Stimulated activated CD8-positive, alpha-beta memory T cell treated with anti-CD3 and anti-CD28 coated beads, Interleukin-4, amount 100 ng/mL, for 4 hours (primary cell): Measurements from ENCODE around the gene RFNG.

Experiments
- DNase-seq, 2 donors: peaks; one replicate each; pipeline ENCODE4 v3.0.0-alpha.2; 2020; ENCODE audit warnings: low read depth in 2 of 2, low spot score in 1 of 2

Gene RFNG, protein sequence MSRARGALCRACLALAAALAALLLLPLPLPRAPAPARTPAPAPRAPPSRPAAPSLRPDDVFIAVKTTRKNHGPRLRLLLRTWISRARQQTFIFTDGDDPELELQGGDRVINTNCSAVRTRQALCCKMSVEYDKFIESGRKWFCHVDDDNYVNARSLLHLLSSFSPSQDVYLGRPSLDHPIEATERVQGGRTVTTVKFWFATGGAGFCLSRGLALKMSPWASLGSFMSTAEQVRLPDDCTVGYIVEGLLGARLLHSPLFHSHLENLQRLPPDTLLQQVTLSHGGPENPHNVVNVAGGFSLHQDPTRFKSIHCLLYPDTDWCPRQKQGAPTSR

DNA sequence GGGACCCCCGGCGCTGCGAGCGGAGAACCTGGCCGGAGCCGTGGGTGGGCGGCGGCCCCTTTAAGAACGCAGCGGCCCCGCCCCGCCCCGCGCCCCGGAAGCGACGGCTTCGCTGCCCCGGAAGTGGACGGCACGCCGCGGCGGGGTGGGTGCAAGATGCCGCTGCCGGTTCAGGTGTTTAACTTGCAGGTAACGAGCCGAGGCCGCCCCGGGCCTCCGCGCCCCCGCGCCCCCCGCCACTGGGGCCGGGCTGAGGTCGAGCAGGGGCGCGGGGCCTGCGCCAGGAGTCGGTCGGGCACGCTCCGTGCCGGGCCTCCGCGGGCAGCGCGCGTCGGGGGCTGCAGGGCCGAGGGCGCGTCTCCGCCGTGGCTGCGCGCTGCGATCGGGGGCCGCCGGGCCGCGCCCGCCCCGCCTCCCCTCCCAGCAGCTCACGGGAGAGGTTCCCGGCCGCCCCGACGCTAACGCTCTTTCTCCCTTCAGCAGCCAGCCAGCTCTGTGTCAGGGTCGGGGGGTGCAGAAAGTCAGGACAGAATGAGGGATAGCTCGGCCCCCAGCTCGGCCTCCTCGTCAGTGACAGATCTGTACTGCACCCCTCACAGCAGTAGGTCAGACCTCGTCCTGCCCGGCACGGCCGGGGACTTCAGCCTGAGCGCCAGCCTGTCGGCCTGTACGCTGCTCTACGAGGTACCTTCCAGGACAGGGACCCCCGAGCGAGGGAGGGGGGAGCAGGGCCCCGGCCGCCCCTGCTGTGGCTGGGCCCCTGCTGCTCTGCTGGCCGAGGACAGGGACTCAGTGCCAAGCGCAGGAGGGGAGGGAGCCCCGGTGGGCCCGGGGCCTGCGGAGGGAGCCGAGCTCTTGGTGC, at the start of gene RFNG, which contains the start of gene GPS1:
RFNG (minus strand) TSS at position 36 of the 862 bp plus-strand sequence. CDS start 45 bp downstream, outside the sequence.
GPS1 (plus strand) TSS at position 123 of the 862 bp plus-strand sequence; CDS start at position 157, 34 bp downstream.
- DNase-seq, result peak; percentile 60 to 61

DNA sequence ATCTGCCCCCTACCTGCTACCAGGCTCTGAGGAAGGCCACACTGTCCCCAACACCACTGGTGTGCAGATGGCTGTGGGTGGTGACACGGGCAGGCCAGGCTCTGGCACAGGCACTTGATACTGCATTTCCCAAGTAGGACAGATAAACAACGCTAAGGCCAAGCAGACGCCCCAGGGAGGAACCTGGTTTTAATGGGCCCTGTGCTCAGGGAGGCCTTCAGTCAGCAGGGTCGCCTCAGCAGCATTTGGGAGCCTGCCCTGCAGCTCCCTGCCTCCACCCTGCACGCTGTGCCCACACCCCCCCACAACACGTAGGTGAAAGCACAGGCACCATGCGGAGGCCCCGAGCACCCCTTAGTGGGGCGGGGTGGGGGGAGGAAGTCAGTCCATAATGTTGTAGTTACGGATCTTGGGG, 49.7 kb upstream of the RFNG start:
- DNase-seq, result no peak

DNA sequence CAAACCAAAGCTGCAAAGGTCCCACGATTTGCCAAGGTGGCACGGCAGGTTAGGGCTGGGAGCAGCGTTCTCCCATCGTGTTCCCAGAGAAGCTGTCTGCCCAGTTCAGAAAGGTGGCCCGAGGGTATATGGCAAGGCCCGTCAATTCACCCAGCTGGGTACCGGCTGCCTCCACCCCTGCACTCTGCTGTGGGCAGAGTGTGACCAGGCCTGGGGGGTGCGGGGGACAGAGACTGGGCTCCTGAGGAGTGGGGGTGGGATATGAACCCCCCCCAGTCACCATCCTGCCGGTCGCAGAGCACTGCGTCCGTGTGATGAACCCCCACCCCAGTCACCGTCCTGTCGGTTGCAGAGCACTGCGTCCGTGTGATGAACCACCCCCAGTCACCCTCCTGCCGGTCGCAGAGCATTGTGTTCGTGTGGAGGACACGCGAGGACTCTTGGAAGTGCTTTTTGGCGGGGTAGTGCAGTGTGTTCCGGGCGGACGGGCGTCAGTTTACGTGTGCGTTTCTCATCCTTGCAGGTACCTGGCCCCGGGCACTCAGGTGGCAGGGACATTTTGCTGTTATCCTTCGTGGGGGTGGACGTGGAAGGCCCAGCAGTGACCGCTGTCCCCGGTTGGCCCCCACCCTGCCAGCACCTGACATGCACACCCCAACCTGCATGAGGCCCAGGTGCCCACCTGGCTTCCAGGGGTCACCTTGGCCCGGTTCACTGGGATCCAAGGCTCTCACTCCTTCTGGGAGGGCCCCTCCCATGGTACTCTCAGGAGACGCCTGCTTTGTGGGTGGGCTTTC, 49.1 kb upstream of the RFNG start:
- DNase-seq, result no peak

DNA sequence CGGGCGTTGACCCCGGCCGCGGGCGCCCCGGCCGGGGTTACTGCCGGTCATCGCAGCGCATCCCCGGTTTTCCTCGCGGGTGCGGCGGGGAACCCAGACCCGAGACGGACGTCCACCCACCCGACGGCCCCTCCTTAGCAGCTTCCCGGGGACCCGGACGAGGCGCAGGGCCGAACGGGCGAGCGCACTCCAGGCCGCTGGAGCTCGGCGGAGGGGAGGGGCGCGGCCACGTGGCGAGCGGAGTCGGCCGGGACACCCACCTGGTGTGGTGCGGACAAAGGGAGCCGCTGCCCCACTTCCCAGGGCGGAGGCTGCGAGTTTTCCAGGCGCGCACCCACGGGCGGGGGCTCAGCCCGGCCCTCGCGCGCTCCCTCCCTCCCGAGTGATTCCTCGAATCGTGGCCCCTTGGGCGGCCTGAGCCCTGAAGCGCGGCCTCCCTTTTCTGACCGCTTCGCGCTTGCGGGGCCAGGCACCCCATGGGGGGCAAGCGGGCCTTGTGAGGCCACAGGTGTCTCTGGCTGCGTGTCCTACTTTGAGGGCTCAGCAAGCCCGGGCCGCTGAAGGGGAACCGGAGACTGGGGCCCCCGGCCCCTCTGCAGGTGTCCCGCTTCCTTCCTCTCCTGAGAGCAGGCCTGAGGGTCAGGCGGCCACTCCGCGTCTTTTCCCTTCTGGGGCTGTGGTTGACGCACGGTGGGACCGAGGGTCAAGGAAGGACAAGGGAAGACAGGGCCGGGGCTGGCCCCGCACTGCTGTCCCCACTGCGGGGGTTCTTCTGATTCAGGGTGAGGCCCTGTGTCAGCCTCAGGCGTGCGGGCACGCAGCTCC, 47.5 kb upstream of the RFNG start:
- no peak for DNase-seq

DNA sequence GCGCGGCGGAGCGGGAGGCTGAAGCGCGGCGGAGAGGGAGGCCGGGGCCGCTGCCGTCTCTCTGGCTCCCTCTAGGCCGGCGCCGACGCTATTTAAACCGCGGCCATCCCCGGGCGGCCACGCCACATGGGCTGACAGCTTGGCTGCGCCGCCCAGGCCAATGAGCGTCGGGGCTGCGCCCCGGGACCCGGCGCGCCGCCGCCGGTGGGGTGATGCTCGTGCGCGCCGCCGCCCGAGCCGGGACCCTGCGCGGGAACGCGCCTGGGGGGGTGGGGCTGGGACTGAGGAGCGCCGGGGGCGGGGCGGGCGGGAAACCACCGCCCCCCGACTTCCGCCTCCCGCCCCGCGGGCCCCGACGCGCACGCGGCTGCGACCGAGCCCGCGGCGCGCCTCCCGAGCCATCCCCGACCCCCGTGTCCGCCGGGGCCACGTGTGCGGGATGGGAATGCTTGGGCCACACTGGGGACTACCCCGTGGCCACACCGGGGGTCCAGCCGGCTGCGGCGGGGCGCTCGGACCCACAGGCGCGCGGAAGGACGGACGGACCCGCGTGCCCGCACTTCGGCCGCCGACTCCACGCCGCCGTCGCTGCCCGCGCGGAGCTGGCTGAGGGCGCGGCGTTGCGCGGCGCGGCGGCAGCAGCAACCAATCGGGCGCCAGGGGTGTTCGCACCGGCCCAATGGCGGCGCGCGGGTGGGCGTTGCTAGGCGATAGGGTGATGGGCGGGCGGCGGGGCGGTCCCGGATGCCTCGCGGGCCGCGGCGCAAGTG, 46.7 kb upstream of the RFNG start, which contains the start of gene FASN:
FASN (minus strand) TSS at position 68 of the 770 bp plus-strand sequence. CDS start 1,791 bp downstream, outside the sequence.
- DNase-seq, result peak; percentile 80 to 85

DNA sequence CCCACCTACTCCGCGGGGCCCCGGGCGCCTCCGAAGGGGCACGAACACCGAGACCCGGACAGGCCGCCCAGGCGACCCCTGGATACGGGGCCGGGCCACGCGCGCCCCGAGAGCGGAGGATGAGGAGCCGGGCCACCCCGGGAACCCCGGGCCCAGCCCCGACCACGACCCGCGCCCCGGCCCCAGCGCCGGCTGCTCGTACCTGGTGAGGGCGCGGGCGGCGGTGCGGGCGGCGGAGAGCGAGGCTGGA, 46.2 kb upstream of the RFNG start:
- DNase-seq, result peak in 1 of 2 donors; percentile 34

DNA sequence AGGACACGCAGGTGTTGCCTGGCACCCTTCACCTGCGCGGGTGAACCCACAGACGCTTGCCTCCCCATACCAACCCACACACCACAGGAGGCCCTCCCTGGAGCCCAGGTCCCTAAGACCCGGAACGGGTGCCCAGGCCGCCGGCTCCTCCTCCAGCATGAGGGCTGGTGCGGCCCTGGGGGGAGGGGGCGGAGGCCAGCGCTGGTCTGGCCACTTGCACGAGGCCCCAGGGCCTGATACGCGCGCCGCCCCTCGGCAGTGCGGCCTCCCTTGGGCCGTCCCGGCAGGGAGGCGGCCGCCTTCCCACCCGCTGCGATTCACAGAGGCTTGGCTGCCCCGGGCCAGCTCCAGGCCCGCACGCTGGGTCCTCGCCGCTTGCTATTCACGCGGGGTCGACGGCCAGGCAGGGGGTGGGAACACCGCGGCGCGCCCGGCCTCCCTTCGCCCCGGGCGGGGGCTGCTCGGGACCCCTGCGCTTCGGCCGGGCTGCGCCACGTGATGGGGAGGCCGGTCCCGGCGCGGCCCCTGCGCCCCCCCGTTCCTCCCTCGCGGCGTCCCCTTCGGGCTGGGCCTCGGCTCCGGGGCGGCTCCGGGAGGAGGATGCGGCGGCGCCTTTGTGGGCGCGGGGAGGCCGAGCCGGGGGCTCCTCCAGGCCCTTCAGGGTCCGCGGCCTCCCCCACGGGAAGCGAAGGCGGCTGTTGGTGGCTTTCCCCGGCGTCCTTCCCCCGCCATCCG, 45.7 kb upstream of the RFNG start:
- DNase-seq, result no peak

DNA sequence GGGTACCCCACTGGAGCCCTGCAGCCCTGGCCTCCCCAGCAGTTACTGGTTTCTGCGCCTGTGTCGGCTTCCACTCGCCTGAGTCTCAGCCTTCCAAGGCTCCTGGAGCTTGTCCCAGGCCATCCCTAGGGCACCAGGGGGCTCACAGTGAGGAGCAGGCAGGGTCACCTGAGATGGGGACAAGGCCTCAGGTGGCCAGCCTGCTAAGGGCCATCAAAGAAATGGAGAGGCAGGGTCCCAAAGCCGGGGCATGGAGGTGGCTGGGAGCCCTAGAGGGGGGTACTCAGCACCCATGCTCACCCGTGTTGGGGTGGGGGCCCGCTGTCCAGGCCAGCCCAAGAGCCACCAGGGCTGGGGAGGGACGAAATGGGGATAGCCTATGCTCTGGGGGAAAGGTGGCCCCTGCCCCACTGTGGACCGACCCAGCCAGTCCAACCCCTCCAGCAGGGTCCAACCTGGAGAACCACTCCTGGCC, 45.1 kb upstream of the RFNG start:
- no peak for DNase-seq

DNA sequence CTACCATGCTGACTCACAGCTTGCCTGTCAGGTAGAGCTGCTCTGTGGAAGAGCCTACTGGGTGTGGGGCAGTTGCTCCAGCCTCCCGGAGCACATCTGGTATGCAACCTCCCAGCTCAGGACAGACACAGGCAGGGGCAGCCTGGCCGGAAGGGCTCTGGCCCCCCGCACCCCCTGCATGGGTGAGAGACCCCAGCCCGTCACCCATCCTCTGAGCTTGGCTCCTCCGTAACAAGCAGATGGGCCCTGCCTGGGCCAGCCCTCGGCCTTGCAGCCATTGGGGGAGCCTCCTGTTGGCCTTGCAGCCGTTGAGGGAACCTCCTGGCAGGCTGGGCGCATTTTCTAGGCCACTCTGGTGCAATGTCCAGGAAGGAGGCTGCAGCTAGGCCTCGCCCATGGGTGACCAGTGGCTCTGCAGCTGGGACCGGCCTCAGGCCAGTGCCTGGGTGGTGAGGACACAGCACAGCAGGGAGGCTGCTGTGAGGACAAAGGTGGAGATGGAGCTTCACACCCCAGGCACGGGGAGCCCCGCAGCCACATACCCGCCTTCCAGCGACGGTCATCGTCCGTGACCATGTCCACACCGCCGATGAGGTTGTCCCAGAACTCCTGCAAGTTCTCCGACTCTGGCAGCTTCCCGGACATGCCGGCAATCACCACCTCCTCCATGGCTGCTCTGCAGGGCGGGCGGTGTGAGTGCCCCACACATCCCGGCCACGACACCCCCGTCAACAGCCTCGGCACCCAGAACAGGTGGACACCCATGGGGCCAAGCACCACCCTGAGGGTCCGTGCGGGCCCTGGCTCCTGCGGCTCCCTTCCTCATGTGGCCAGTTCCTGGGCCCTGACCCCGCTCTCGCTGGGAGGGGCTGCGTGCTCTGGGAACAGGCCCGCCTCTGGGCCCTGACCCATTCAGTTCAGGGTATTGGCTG, 44.4 kb upstream of the RFNG start:
- DNase-seq, result no peak

DNA sequence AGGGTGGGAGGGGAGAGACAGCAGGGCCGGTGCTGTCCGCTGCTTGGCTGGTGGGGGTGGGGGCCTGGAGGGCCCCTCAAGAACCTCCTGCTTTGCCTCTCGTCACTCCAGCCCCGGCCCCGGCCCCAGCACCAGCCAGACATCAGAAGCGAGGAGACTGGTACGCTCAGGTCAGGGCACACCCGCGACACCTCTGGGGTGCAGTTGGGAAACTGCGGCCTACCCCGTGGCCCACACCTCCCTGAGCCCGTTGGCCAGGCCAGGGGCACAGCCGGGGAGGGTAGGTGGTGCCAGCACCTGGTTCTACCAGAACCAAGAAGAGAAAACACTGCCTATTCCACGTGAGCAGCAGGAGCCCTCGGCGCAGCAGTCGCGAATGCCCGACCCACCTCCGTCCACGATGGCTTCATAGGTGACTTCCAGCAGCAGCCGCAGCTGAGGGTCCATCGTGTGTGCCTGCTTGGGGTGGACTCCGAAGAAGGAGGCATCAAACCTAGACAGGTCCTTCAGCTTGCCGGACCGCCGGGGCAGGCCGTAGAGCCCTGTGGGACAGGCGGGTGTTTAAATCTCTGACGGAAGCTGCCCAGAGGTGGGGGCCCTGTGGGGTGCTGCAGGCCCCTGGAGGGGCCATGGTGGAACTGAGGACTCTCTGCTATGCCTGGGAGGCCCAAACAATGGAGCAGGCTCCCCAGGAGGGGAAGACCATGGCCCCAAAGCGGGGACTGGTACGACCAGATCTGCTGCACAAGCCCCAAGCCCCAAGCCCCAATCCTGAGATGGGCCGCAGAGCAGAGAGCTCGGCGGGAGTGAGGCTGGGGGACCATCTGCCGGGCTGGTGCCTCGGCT, 43.5 kb upstream of the RFNG start:
- no peak for DNase-seq

DNA sequence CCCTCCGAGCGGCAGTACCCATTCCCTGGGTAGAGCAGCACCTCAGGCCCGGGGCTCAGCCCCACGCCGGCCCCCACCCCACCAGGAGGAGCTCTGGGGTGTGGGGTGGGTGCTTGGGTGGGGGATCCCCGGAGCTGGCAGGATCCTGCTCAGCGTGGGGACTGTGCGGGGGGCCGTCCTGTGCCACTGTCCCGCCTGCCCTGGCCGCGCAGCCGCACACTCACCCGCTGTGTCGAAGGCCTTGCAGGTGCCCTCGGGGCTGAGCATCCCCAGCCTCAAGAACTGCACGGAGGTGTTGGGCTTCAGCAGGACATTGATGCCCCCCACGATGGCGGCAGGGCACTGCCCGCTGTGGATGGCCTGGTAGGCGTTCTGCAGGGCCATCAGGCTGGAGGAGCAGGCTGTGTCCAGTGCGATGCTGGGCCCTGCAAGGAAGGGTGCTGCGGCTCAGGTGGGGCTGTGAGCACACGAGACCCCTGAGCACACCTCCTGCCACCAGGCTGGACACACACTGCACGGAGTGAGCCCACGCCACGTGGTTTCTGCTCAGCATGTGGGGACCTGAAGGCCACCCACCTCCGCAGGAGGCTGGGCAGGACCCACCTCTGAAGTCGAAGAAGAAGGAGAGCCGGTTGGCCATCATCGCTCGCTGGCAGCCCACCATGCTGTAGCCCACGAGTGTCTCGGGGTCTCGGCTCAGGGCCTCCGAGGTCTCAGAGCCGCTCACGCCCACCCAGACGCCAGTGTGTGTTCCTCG, 41.6 kb upstream of the RFNG start:
- DNase-seq, result no peak

DNA sequence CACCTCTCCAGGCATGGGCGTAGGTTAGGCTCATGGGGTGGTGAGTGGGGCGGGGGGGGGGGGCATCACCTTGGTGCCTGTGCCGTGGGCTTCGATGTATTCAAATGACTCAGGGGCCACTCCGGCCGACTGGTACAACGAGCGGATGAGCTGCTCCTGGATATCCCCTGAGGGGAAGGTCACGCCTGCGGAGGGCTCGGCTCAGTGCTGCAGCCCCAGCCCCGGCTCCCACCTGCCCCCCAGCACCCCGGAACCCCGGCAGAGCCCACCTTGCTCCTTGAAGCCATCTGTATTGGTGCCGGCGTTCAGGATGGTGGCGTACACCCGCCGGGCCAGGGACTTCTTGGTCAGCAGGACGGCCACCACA, 41.0 kb upstream of the RFNG start:
- no peak for DNase-seq

DNA sequence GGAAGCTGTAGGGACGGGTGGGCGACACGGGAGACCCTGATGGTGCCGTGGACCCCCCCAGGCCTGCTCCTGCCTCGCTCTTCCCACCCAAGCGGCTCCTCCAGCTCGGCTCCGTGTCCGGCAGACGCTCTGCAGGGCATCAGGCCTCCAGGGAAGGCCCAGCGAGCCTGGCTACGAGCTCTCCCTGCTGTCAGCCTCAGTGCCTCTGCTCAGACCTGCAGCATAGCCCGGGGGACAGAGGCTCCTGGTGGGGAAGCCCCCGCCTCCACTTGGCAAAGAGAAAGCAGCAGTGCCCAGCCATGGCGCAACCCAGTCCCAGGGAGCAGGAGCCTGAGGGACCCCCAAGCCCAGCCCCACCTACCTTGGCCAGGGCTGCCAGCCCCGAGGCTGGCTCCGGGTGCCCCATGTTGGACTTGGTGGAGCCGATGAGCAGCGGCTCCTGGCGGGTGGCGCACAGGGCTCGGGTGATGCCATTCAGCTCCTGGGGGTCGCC, 40.5 kb upstream of the RFNG start:
- DNase-seq, result no peak

DNA sequence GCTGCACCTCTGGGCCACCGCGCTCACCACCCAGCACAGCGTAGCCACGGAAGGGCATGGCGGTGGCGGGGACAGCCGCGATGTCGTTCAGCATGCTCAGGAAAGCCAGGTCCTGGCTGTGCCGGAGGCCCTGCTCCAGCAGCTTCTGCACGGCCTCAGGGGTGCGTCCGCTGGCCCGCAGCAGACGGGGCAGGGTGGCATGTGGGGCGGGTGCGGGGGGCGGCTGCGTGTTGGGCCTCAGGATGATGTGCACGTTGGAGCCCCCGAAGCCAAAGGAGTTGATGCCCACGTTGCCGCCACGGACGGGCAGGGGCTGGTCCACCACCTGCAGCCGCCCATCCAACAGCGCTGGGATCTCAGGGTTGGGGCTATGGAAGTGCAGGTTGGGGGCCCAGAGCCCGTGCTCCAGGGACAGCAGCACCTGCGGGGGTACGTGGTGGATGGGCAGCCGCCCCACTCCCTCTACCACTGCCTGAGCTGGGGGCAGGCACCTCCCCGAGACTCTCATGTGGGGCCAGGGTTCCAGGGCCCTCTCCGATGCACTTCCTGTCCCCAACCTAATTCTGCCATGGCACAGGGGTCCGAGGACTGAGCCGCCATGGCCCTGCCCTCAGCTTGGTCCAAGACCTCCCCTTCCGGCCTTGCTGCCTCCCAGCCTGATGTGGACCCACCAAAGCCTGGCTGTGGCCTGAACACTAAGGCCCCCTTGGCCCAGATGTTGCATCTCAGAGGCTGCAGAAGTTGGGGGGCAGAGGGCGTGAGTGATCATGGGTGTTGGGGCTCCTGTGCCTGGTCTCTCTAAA, 39.9 kb upstream of the RFNG start:
- DNase-seq, result no peak

DNA sequence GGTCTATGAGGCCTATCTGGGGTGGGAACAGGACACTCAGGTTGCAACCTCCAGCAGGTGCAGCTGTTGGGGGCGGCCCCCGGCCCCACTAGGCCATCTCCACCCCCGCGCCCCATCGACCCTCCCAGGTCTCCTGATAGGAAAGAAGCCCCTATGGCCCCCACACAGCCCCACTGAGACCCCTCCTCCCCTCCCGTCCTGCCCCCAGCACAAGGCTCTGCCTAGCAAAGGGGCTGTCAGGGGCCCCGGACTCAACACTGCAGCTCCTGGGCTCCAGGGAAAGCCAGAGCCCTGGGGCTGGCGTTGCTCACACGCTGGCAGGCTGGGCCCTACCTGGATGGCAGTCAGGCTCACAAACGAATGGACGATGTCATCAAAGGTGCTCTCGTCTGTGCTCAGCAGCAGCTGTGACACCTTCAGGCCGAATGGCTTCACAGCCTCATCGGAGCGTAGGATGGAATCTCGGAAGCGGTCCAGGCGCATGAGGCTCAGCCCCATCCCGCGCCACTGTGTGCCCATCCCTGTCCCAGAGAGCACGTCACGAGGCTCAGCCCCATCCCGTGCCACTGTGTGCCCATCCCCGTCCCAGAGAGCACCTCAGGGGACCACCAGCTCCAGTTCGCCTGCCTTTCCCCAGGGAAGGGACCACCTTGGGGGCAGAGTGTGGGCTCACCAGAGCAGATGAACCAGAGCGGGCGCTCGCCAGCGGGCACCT, 39.1 kb upstream of the RFNG start:
- no peak for DNase-seq
